Hepatocyte (in vitro differentiated cells): ENCODE measurements around the gene MBOAT7. TPM values are rescaled to one million over a fixed set of nuclear protein-coding genes. Genes with fewer than 3 reads are reported as not detected.
"Not testable (repeated sequence)": the region's sequence is repeated elsewhere in the genome, so short reads cannot be mapped to it uniquely, and the experiment has no call there.

ENCODE experiments used
- DNase-seq: peaks from one replicate; pipeline ENCODE4 v3.0.0-alpha.2; 2016; ENCODE audit warnings: low spot score
- H2AFZ ChIP-seq: fragments of 200-600 bp; sonication (generic); 2 replicates; pipeline ENCODE4 v1.6.0; 2016; ENCODE audit warnings: antibody characterized with exemption, mild to moderate bottlenecking
- H3K27ac ChIP-seq: fragments of 200-600 bp; sonication (generic); 2 replicates; pipeline ENCODE4 v1.5.1; 2016; ENCODE audit warnings: mild to moderate bottlenecking
- H3K27me3 ChIP-seq: fragments of 200-600 bp; sonication (generic); 2 replicates; pipeline ENCODE4 v1.6.1; 2016
- H3K36me3 ChIP-seq: fragments of 200-600 bp; sonication (generic); replicated peaks from 2 replicates; pipeline ENCODE4 v1.5.1; 2016; ENCODE audit warnings: low read depth; ENCODE audit not compliant: insufficient read depth
- H3K4me1 ChIP-seq: fragments of 200-600 bp; sonication (generic); 2 replicates; pipeline ENCODE4 v1.5.1; 2016; ENCODE audit warnings: mild to moderate bottlenecking, moderate library complexity; ENCODE audit not compliant: insufficient read depth
- H3K4me2 ChIP-seq: fragments of 200-600 bp; sonication (generic); 2 replicates; pipeline ENCODE4 v1.6.0; 2016
- H3K4me3 ChIP-seq: fragments of 200-600 bp; sonication (generic); 2 replicates; pipeline ENCODE4 v1.5.1; 2016; ENCODE audit warnings: mild to moderate bottlenecking
- H3K79me2 ChIP-seq: fragments of 200-600 bp; sonication (generic); 2 replicates; pipeline ENCODE4 v1.6.0; 2017; ENCODE audit warnings: mild to moderate bottlenecking
- H3K9me2 ChIP-seq: fragments of 200-600 bp; sonication (generic); replicated peaks from 2 replicates; pipeline ENCODE4 v1.6.0; 2017; ENCODE audit warnings: mild to moderate bottlenecking; ENCODE audit not compliant: insufficient read depth
- H3K9me3 ChIP-seq: fragments of 200-600 bp; sonication (generic); 2 replicates; pipeline ENCODE4 v1.5.1; 2016; ENCODE audit warnings: low read depth, mild to moderate bottlenecking
- H4K20me1 ChIP-seq: fragments of 200-600 bp; sonication (generic); 2 replicates; pipeline ENCODE4 v1.6.0; 2016; ENCODE audit warnings: mild to moderate bottlenecking; ENCODE audit not compliant: insufficient read depth, poor library complexity, severe bottlenecking
- EZH2 ChIP-seq: fragments of 200-600 bp; sonication (generic); IDR thresholded peaks from 2 replicates; pipeline ENCODE4 v1.6.1; 2016; ENCODE audit warnings: antibody characterized with exemption, mild to moderate bottlenecking, borderline replicate concordance
- EZH2phosphoT487 ChIP-seq: fragments of 200-600 bp; sonication (generic); IDR thresholded peaks from one replicate; pipeline ENCODE4 v1.6.1; 2018; ENCODE audit warnings: antibody characterized with exemption, mild to moderate bottlenecking, low read depth, moderate library complexity; ENCODE audit not compliant: unreplicated experiment, severe bottlenecking
- WGBS: methylation state at CpG from one replicate; pipeline ENCODE4 v1.1.6; 2016; ENCODE audit warnings: low lambda C conversion rate; ENCODE audit errors: missing lambda C conversion rate; 5-methylcytosine and 5-hydroxymethylcytosine counted together
- polyA plus RNA-seq: library from polyadenylated mRNA; unstranded; fragments of >200 nt; fragmentation: Nextera tagmentation; extraction: Ambion mirVana; gene quantifications from 2 replicates; pipeline ENCODE4 v1.2.1, GENCODE V29; 2016
- total RNA-seq: library from RNA; depleted of rRNA; stranded (reverse); fragments of >200 nt; gene quantifications from 2 replicates; pipeline ENCODE4 v1.2.3, GENCODE V29; 2014
- TF ChIP-seq, protein P1 (sequence below): fragments of 200-600 bp; sonication (generic); IDR thresholded peaks from 2 replicates; pipeline ENCODE4 v1.5.1; 2016; ENCODE audit warnings: antibody characterized with exemption, mild to moderate bottlenecking; ENCODE audit not compliant: poor library complexity

The MBOAT7 gene
- total and polyA plus RNA-seq, 2 experiments from 2014 or later = 93.5 to 179 TPM

DNA sequence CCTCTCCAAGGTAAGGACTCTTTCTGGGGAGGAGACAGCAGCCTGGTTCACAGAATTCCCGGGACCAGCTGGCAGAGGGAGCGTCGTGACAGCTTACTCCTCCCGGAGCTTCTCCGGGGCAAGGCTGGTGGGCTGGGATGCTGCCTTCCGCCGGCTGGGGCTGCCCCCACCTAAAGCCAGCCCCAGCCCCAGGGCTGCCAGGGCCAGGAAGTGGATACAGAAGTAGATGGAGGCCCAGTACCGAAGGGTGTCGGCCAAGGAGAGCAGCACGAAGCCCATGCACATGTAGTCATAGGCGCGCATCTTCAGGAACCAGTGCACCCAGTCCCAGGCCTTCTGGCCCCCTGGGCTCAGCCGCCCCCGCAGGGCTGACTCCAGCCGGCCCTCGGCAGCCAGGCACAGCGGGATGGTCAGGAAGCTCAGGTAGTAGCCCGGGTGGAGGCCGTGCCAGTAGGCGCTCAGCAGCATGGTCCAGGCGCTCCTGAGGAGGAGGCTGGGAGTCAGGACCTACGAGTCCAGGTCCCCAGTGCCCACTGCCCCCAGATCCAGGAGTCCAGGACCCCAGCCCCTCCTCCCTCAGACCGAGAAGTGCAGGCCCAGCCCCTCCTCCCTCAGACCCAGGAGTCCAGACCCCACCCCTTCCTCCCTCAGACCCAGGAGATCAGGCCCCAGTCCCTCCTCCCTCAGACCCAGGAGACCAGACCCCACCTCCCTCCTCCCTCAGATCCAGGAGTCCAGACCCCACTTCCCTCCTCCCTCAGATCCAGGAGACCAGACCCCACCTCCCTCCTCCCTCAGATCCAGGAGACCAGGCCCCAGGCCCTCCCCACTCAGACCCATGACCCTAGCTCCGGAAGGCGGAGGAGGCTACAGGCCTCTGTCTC, 15.2 kb downstream of the MBOAT7 start:
- 88% methylated on average over 22 of the region's 25 CpGs for WGBS
- no peaks in the 10 kb centered on the region for H3K4me1 ChIP-seq
- H3K4me2 ChIP-seq = no peak overlapping the region
- no peak overlapping the region for H3K27ac ChIP-seq
- no peaks in the 10 kb centered on the region for H3K9me3 ChIP-seq
- no peaks in the 10 kb centered on the region for H4K20me1 ChIP-seq
- H3K9me2 ChIP-seq = no peaks in the 10 kb centered on the region
- no peaks in the 10 kb centered on the region for H3K79me2 ChIP-seq
- no peak for DNase-seq
- TF ChIP-seq EZH2phosphoT487 (no peak), EZH2 (no peak)
- TF ChIP-seq, protein P1, sequence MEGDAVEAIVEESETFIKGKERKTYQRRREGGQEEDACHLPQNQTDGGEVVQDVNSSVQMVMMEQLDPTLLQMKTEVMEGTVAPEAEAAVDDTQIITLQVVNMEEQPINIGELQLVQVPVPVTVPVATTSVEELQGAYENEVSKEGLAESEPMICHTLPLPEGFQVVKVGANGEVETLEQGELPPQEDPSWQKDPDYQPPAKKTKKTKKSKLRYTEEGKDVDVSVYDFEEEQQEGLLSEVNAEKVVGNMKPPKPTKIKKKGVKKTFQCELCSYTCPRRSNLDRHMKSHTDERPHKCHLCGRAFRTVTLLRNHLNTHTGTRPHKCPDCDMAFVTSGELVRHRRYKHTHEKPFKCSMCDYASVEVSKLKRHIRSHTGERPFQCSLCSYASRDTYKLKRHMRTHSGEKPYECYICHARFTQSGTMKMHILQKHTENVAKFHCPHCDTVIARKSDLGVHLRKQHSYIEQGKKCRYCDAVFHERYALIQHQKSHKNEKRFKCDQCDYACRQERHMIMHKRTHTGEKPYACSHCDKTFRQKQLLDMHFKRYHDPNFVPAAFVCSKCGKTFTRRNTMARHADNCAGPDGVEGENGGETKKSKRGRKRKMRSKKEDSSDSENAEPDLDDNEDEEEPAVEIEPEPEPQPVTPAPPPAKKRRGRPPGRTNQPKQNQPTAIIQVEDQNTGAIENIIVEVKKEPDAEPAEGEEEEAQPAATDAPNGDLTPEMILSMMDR = no peak
- no peaks in the 10 kb centered on the region for H3K36me3 ChIP-seq
- H3K27me3 ChIP-seq = no peaks in the 10 kb centered on the region
- H3K4me3 ChIP-seq = no peak overlapping the region
- H2AFZ ChIP-seq = no peak overlapping the region

DNA sequence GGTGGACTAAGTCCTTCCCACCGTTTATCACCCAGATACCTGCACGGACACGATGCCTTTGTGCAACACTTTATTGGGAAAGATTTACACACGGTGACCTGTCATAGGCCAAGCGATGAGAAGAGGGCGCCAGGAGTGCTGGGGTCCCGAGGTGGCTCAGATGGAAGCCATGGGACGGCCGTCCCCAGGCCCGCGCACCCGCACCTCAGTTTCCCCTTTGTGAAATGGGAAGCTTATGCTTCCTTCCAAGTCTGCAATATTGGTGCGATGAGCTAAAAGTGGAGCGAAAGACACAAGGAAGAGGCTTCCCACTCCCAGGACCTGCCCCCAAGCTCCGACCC, 16.1 kb downstream of the MBOAT7 start:
- H3K36me3 ChIP-seq = no peaks in the 10 kb centered on the region
- no peaks in the 10 kb centered on the region for H4K20me1 ChIP-seq
- H3K9me3 ChIP-seq = no peaks in the 10 kb centered on the region
- H3K27ac ChIP-seq = peak overlapping the region; percentile 32
- no peak overlapping the region for H3K4me3 ChIP-seq
- no peaks in the 10 kb centered on the region for H3K79me2 ChIP-seq
- peak overlapping the region; percentile 75 for H3K4me2 ChIP-seq
- TF ChIP-seq EZH2phosphoT487 (no peak), EZH2 (no peak)
- TF ChIP-seq, protein P1 = no peak
- no peaks in the 10 kb centered on the region for H3K9me2 ChIP-seq
- no peak overlapping the region for H2AFZ ChIP-seq
- WGBS = 49% methylated on average over 15 of the region's 15 CpGs
- no peak for DNase-seq
- H3K27me3 ChIP-seq = no peaks in the 10 kb centered on the region
- no peaks in the 10 kb centered on the region for H3K4me1 ChIP-seq

GRCh38 chr19:54172471-54173358, 16.7 kb downstream of the MBOAT7 start, which contains the start of gene TMC4:
Gene TMC4 (minus strand): TSS chr19:54173160. CDS start chr19:54173117, 43 bp downstream.
- H3K4me3 ChIP-seq = peak within 1 kb of the TSS; percentile 32
- no peak within 1 kb of the TSS for H2AFZ ChIP-seq
- no peak for TF ChIP-seq EZH2phosphoT487
- TF ChIP-seq, protein P1 = peak; percentile 42
- H3K79me2 ChIP-seq = no peaks in the 10 kb centered on the region
- H3K27me3 ChIP-seq = no peaks in the 10 kb centered on the region
- H3K36me3 ChIP-seq = no peaks in the 10 kb centered on the region
- WGBS = 21% methylated on average over 6 of the region's 13 CpGs
- peak; percentile 93 for DNase-seq
- H3K9me2 ChIP-seq = no peaks in the 10 kb centered on the region
- H4K20me1 ChIP-seq = no peaks in the 10 kb centered on the region
- H3K27ac ChIP-seq = peak within 1 kb of the TSS; percentile 98
- no peaks in the 10 kb centered on the region for H3K4me1 ChIP-seq
- no peaks in the 10 kb centered on the region for H3K9me3 ChIP-seq
- H3K4me2 ChIP-seq = peak within 1 kb of the TSS; percentile 75

- H3K27me3 ChIP-seq, H3K4me3 ChIP-seq, H3K9me2 ChIP-seq, H3K36me3 ChIP-seq, H3K79me2 ChIP-seq, H3K9me3 ChIP-seq, H3K4me1 ChIP-seq, H4K20me1 ChIP-seq, H2AFZ ChIP-seq, DNase-seq: not testable (repeated sequence)
- 74% methylated on average over 15 of the region's 23 CpGs for WGBS
- peak overlapping the region; percentile 75 for H3K4me2 ChIP-seq
- peak overlapping the region; percentile 43 for H3K27ac ChIP-seq
These were observed 17.5 kb downstream of the MBOAT7 start for GRCh38 chr19:54171736-54172431.
